Epithelial cell of proximal tubule (primary cell): ENCODE measurements around the gene CUL5. TPM values are rescaled to one million over a fixed set of nuclear protein-coding genes. Genes with fewer than 3 reads are reported as not detected.

Source experiments
- DNase-seq: peaks from one replicate; pipeline ENCODE4 v3.0.0-alpha.2; 2011; ENCODE audit warnings: low read depth
- H3K4me3 ChIP-seq: 2 replicates; pipeline ENCODE4 v1.5.1; 2011; ENCODE audit warnings: low read depth, mild to moderate bottlenecking, low read length
- CTCF ChIP-seq: conservative IDR thresholded peaks from 2 replicates; pipeline ENCODE4 v1.5.1; 2012; ENCODE audit warnings: low read depth, mild to moderate bottlenecking, low read length
- total RNA-seq: library from RNA; depleted of rRNA; stranded (reverse); fragments of >200 nt; gene quantifications from 2 replicates; pipeline ENCODE4 v1.2.3, GENCODE V29; 2015

CUL5 gene
- total RNA-seq, 1 donor from 2014 or later: 19.0 TPM

DNA sequence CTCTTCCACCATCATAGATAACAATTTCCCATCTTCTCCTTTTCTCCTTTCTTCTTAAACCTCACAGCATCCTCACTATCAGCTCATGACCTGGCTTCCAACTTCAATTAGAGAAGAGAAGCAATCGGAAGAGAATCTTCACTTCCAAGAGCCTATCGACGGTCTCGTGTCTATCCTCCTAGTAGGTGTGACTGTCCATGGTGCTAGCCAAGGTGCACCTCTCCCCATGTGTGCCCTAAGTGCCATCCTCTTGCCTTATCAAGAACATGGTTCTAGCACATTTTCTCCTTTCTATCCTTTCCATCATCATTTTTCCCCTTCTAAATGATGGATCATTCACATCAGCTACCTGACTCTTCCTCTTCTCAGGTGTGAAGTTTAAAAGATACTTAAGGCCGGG is 5.1 kb upstream of the CUL5 start:
- no peak for DNase-seq
- H3K4me3 ChIP-seq: no peak overlapping the region
- no peak for TF ChIP-seq CTCF

GRCh38 chr11:108007819-108008218 is 879 bp upstream of the CUL5 start:
- TF ChIP-seq CTCF: no peak

GRCh38 chr11:108009497-108010370 is 1.0 kb downstream of the CUL5 start:
- no peak for DNase-seq
- H3K4me3 ChIP-seq: peak overlapping the region; percentile 76
- TF ChIP-seq CTCF: no peak

More at GRCh38 chr11:108007819-108008218, 879 bp upstream of the CUL5 start:
- H3K4me3 ChIP-seq: no peak overlapping the region
- no peak for DNase-seq

- no peak for TF ChIP-seq CTCF
- DNase-seq: no peak
- no peak overlapping the region for H3K4me3 ChIP-seq
Measured at GRCh38 chr11:108012139-108012725, 3.5 kb downstream of the CUL5 start.

DNA sequence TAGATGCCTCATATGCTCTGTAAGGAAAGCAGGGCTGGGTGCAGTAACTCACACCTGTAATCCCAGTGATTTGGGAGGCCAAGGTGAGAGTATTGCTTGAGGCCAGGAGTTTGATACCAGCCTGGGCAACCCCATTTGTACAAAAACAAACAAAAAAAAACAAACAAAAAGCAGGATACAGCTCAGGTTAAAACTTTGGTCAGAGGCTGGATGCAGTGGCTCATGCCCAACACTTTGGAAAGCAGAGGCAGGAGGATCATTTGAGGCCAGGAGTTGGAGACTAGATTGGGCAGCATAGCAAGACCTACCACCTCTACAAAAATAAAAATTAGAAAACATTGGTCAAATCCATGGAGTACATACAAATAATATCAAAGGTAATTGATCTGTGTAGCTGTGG is 7.9 kb downstream of the CUL5 start:
- no peak for DNase-seq
- TF ChIP-seq CTCF: no peak
- H3K4me3 ChIP-seq: no peak overlapping the region

- no peak for TF ChIP-seq CTCF
- H3K4me3 ChIP-seq: no peak overlapping the region
- DNase-seq: no peak
Measured at GRCh38 chr11:108018708-108019107, 10.0 kb downstream of the CUL5 start.
